Stimulated activated naive CD4-positive, alpha-beta T cell treated with Interleukin-2 at 50 U/mL for 16 hours (primary cell): ENCODE measurements around the gene SLC2A14.
"Not testable (repeated sequence)": the region's sequence is repeated elsewhere in the genome, so short reads cannot be mapped to it uniquely, and the experiment has no call there.

ENCODE experiments used
- DNase-seq: peaks from one replicate; lab custom pipeline; 2025; lab: John Stamatoyannopoulos, UW

Gene SLC2A14

DNA sequence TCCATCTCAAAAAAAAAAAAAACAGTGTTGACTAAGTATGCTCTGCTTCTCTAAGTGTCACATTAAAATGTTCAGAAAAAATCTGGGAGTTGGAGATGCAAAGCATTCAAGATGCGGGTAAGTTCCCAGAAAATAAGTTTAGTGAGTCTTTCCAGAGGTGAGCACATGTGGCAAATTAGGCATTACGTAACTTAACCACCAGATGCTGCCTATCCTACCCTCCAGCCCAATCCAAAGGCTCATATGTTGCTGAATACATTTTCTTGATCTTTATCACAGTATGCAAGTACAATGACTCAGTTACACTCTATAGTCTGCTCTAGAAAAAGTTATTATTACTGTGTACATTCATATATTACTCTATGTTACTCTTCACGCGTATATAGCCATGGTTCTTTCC lies 3.6 kb downstream of the SLC2A14 start:
- DNase-seq: no peak

DNA sequence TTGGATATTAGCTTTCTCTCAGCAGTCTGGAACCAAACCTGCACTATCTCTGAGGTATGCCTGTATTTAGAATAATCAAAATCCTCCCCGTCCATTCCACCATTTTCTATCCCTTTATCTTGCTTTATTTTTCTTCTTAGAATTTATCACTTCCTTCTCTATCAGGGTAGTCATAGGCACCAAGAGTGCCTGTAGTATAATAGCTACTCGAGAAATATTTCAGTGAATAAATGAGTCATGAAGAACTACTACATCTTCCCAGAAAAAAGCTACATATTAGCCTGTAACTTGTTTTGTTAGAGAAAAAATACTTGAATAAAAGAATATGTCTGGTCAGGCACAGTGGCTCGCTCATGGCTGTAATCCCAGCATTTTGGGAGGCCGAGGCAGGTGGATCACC lies 4.3 kb downstream of the SLC2A14 start:
- DNase-seq: no peak

DNA sequence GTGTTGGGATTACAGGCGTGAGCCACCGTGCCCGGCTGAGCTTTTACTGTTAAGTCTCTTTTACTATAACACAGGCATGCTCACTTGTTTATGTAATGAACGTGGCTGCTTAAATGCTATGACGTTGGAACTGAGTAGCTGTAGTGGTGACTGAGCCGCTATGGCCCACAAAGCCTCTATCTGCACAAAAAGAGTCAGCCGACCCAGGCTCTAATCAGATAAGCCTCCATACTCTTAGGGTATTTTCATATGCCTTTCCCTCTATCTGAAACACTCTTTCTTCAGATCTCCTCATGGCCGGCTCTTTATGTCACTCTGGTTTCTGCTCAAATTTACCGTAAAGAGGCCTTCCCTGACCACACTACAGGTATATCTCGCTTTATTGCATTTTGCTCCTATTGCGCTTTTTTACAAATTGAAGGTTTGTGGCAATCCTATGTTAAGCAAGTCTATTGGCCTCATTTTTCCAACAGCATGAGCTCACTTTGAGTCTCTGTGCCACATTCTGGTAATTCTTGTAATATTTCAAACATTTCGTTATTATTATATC lies 8.0 kb downstream of the SLC2A14 start:
- DNase-seq: no peak

DNA sequence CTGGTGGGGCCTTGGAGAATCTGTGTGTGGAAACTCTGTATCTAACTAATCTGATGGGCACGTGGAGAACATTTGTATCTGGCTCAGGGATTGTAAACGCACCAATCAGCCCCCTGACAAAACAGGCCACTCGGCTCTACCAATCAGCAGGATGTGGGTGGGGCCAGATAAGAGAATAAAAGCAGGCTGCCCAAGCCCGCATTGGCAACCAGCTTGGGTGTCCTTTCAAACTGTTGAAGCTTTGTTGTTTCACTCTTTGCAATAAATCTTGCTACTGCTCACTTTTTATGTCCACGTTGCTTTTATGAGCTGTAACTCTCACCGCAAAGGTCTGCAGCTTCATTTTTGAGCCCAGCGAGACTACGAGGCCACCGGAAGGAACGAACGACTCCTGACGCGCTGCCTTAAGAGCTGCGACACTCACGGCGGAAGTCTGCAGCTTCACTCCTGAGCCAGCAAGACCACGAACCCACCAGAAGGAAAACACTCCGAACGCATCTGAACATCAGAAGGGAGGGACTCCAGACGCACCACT lies 9.8 kb downstream of the SLC2A14 start:
- DNase-seq: not testable (repeated sequence)

DNA sequence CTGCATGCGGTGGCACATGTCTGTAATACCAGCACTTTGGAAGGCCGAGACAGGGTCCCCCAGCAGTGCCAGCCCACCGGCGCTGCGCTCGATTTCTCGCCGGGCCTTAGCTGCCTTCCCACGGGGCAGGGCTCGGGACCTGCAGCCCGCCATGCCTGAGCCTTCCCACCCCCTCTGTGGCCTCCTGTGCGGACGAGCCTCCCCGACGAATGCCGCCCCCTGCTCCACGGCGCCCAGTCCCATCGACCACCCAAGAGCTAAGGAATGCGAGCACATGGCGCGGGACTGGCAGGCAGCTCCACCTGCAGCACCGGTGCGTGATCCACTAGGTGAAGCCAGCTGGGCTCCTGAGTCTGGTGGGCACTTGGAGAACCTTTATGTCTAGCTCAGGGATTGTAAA lies 10.4 kb downstream of the SLC2A14 start:
- DNase-seq: not testable (repeated sequence)

DNA sequence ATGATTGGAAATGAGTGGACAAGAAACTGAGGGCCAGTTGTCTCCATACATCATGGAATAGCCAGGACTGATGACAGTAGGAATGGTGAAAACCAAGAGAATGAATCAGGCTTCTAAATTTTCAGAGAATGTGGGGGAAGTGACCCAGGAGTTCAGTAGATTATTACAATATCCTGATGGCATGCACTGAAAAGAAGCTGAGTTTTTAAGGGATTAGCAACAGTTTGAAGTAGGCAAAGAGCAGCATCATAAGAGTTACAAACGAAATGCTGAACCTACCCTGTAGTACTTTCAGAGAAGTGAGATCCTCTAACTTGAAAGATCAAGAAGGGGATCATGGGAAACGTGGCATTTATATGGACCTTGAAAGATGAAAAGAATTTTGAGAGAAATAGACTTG lies 13.2 kb downstream of the SLC2A14 start:
- DNase-seq: no peak

DNA sequence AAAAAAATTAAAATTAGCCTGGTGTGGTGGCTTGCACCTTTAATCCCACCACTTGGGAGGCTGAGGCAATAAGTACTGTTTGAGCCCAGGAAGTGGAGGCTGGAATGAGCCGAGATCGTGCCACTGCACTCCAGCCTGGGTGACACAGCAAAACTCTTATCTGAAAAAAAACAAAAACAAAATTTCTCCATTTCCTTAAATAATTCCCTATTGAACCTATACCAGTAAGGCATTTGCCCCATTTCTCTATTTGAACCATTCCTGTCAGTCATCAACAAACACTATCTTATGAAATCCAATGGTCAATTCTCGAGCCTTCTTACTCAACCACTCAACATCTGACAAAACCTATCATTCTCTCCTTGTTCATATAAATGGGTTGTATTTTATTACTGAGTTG lies 14.7 kb downstream of the SLC2A14 start:
- no peak for DNase-seq

DNA sequence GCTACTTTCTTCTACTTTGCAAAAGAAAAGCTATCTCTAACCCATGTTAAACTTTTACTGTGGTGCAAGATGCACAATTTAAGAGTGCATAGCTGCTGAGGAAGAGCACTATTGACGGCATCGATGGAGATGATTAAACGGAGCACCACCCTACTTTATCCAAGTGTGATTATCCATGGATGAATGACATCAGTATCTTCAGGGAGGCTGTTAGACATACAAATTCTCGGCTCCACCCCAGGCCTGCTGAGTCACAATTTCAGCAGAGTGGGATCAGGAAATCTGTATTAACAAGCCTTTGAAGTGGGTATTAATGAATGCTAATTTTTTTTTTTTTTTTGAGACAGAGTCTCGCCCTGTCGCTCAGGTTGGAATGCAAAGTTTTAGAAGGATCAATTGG lies 16.2 kb downstream of the SLC2A14 start:
- no peak for DNase-seq

DNA sequence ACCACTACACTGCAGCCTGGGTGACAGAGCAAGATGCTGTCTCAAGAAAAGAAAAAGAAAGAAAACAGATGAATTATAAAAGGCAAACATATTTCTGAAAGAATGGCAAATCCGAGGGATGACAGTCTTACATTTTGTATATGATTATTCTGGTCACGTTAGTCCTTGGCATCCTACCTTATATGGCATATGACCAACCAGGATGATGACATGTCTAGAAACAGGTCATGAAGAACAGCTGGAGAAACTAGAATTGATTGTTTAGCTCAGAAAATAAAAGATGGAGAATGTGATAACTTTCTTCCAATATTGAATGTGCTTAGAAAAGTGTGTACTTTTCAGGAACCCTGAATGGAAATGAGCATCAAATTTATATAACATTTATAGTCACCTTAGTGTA lies 19.2 kb downstream of the SLC2A14 start:
- no peak for DNase-seq

DNA sequence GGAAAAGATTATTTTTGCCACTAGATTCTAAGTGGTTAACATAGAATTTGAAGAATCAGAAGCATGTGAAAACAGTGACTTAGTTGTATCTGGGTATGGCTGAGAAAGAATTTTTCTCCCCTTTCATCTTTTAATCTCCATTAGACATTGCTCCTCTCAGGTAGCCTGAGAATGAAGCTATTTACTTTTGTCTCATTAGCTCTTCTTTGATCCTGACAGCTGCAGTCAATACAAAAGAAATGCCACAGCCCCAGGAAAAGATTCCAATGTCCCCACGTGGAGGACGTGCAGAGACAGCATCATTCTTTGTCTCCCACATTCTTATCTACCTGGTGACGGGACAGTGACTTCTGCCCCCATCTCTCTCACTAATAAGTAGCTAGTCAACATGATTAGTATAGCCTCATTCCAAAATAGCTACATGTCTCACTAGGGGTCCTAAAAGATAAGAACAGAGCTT lies 21.1 kb downstream of the SLC2A14 start:
- not testable (repeated sequence) for DNase-seq

DNA sequence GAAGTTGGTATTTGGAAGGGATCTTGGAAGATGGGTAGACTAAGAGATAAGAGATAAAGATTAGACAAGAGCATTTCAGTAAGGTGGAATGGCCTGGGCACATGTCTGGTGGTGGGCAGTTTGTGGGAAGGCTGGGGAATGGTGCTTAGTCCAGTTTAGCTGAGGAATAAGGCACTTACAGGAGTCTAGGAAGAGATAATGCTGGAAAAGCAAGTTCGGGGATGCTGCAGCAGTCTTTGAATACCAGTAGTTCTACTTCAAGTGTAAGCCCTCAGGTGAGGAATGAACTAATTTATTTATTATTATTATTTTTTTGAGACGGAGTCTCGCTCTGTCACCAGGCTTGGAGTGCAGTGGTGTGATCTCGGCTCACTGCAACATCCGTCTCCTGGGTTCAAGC lies 22.6 kb downstream of the SLC2A14 start:
- DNase-seq: not testable (repeated sequence)

DNA sequence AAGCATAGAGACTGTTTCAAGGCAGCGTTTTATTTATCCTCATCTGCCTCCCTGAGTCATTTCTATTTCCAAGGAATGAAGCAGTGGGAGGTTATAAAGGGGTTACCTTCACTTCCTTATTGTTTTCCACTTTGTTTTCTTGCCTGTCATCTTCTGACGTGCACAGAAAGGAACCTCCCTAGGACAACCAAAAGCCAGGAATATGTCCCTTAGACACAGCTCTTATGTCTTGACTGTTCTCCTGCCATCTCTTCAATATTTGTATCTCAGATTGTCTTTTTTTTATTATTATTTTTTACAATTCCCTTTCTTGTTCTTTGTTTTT lies 24.7 kb downstream of the SLC2A14 start:
- not testable (repeated sequence) for DNase-seq

DNA sequence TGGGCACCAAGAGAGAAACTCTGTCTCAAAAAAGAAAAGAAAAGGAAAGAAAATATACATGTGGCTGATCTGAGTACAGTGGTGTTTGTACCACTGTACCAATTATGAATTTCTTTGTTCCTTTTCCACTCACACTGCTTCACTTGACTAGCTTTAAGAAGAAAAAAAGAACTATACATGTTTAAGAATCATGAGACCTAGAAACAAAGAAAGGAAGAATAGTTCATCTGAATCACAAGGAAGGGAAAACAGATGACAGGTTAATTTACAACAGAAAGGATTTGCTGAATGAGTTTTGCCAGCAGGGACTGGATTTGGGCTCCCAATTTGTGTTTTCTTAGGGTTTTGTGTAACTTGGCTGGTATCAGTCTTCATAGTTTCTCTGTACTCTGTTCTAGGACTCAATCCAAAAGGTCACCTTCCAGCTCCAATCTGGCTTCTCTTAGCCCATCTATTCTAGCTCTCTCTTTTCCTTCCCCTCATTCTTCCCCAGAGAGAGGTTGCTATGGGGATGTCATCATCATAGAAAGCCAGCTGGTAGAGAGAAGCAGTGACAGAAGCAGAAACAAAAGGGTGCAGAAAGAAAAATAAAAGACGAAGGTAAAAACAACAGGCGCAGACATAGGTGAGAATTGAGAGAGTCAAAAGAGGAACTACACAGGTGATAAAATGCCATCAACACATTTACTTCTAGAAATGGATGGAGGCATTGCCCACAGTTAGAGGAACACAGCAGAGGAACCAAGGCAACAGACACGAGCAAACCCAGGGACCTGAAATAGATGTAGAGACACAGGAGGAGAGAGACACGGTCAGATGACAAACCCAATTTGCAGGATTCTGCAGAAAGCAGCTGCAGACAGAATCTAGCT lies 25.3 kb downstream of the SLC2A14 start:
- DNase-seq: not testable (repeated sequence)

DNA sequence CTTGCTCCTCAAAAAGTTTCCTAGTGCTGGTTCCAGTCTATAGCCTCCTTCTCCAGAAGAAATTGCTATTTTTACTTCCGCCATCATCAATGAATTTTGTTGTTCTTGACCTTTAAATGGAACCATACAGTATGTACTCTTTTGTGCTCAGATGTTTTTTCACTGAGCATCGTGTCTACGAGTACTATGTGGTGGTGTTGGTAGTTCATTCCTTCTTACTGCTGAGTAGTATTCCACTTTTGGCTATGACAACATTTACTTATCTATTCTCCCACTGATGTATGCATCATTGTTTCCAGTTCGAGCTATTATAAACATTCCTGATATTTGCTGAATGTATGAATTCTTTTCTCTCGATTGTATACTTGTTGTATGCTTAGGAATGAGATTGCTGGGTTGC lies 28.6 kb downstream of the SLC2A14 start:
- no peak for DNase-seq

DNA sequence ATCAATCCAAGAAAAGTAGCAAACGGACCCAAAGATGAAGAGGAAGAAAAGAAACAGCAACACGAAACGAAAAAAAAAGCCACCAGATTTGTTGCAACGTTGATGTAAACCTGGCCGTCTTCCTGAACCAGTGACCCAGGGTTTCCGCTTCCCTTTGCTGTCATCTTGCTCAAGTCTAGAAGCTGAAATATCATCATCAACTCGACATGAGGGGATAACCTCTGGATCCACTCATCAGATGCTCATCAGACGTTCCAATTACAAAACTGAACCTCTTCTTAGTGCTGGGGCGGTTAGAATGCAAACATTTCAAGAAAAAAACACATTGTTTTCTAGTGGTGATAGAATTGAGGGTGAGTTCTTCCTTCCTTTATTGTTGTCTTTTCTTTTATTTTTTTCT lies 29.1 kb downstream of the SLC2A14 start:
- DNase-seq: not testable (repeated sequence)

DNA sequence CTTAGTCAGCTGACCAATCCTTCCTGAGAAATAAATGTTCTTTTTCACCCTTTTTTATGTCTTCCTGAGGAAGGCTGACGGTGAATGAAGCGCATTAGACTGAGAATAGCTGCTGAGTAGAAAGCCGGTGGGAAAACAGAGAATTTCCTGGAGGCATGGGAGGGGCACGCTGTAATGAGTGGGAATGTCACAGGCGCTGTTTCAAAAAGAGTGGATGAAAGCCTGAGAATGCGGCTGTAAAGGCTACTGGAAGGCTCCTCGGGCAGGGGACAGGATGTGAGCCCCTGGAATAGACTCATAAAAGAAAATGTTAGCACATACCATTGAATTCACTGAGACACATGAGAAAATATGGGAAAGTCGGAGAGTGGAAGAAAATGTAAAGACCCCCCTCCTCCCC lies 29.6 kb downstream of the SLC2A14 start:
- not testable (repeated sequence) for DNase-seq

DNA sequence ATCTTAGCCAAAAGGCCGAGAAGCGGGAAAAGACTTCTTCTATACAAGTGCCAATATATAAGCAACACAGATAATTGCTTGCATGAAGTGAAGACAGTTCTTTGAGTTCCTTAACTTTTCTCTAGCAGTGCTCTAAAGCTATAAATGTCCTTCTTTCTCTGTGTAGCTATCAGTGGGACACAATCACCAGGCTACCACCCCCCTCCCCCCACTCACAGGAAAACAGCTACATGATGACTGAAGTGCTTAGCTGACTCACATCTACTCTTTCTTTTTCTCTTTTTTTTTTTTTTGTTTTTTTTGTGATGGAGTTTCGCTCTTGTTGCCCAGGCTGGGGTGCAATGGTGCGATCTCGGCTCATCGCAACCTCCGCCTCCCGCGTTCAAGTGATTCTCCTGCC lies 30.3 kb downstream of the SLC2A14 start:
- not testable (repeated sequence) for DNase-seq

DNA sequence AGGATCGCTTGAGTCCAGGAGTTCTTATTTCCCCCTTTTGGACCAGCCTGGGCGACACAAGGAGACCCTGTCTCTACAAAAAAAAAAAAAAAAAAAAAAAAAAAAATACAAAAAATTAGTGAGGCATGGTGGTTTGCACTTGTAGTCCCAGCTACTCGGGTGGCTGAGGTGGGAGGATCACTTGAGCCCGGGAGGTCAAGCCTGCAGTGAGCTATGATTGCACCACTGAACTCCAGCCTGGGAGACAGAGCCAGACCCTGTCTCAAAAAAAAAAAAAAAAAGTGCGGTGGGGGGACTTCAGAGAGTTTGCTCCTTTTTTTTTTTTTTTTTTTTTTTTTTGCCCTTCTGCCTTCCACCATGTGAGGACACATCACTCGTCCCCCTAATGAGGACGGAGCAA lies 32.9 kb downstream of the SLC2A14 start:
- DNase-seq: not testable (repeated sequence)

DNA sequence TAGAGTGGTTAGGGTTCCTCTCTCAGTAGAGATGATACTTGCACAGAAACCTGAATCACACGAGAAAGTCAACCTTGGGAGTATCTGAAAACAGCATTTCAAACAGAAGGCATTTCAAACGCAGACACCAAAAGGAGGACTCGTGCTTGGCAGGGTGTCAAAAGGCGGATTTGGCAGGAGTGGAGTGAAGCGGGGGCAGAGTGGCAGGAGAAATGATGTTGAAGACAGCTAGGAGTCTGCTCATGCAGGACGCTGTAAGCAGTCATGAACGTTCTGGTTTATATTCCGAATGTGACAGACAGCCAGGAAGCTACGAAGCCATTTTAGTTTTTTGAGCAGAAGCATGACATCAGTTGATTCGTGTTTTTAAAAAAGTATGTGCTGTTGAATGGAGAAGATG lies 33.5 kb downstream of the SLC2A14 start:
- DNase-seq: not testable (repeated sequence)

DNA sequence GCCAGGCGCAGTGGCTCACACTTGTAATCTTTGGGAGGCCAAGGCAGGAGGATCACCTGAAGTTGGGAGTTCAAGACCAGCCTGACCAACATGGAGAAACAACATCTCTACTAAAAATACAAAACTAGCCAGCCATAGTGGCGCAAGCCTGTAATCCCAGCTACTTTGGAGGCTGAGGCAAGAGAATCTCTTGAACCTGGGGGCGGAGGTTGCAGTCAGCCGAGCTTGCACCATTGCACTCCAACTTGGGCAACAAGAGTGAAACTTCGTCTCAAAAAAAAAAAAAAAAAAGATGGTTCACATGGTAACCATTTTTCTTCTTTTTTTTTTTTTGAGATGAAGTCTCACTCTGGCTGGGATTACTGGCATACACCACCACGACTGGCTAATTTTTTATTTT lies 35.3 kb downstream of the SLC2A14 start:
- no peak for DNase-seq

DNA sequence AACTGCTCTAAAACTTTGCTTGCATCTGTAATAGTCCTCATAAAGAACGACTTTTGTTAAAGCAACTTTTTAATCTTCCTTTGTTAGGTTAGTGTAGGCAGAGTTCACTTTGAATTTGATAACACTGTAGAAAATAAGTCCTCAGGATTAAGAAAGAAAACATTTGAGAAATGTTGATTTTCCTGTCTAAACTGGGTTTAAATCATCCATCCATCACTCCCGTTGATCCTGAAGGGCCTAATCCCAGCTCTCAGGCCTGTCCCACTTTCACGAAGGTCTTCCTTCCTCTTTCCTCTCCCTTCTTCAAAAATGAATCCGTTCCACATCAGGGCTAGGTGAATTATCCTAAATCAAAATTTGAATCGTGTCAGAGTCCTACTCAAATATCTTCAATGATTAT lies 36.9 kb downstream of the SLC2A14 start:
- no peak for DNase-seq

DNA sequence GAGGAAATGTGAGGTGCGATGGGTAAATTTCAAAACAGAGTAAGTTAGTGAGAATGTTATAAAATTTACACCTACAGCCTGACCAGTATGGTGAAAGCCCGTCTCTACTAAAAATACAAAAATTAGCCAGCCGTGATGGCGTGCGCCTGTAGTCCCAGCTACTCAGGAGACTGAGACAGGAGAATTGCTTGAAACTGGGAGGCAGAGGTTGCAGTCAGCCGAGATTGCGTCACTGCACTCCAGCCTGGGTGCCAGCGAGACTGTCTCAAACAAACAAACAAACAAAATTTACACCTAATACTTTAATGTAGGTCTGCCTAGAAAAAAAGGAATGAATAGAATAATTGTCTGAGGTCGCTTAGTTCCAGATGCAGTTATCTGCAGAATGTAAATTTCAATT lies 37.6 kb downstream of the SLC2A14 start:
- no peak for DNase-seq

DNA sequence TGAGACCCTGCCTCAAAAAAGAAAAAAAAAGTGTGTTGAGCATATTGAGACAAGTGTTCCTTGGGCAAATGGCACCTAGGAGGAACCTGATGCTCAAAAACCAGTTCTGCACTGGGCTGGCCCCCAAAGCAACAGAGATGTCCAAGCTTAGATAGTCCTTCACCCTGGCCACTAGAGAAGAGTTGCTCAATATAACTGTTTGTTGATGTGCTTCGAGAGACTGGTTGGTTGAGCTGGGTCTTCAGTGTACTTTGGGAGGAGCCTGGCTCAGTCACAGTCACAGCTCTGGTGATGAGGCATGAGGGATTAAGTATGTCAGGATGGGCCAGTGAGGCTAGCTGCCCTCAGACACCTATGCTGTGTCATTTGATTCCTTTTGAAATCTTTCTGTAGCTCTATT lies 38.0 kb downstream of the SLC2A14 start:
- no peak for DNase-seq

DNA sequence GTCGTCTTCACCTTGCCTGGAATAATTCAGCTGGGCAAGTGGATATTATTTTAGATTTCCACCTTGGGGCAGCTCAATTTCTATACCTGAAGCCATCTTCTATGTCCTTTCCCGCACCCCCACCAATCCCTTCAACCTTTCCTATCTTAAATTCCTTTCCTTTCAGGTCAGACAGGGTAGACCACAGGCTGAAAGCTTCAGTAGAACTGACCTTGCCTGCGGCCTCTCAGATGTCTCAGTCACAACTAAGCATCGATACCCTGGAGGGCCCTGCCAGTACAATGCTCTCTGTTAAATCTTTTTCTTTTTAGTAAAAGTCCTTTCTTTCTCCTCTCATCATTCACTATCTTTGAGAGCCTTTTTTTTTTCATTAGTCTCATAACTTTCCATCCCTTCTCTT lies 38.9 kb downstream of the SLC2A14 start:
- no peak for DNase-seq
